Adrenal gland (tissue), 12 donors: ENCODE results near the gene SPRED2. TPM values are rescaled to one million over a fixed set of nuclear protein-coding genes. Genes with fewer than 3 reads are reported as not detected.

Experiments used
- DNase-seq, 7 donors: peaks; one replicate each; pipeline ENCODE4 v3.0.0-alpha.2; 2019 to 2020
- H3K27ac ChIP-seq, 5 donors: fragments of 200-600 bp; sonication (generic) in 4 of 5; 1 replicate in 3 of 5; 2 replicates in 2 of 5; pipeline versions ENCODE4 v1.5.1 to v1.8.0; 2016 to 2020; ENCODE audit warnings: mild to moderate bottlenecking in 1 of 5
- H3K27me3 ChIP-seq: fragments of 200-600 bp; 2 replicates; pipeline ENCODE4 v1.8.0; 2021
- H3K36me3 ChIP-seq, 2 donors: fragments of 200-600 bp; replicated peaks in 1 of 2; 1 replicate in 1 of 2; 2 replicates in 1 of 2; pipeline versions ENCODE4 v1.5.1 to v1.8.0; 2018 to 2022
- H3K4me1 ChIP-seq, 2 donors: fragments of 200-600 bp; replicated peaks in 1 of 2; 1 replicate in 1 of 2; 2 replicates in 1 of 2; pipeline versions ENCODE4 v1.5.1 to v1.8.0; 2018 to 2021
- H3K4me3 ChIP-seq, 4 donors: fragments of 200-600 bp; sonication (generic) in 3 of 4; one replicate each; pipeline ENCODE4 v1.5.1; 2016 to 2018
- H3K9me3 ChIP-seq, 3 donors: fragments of 200-600 bp; sonication (generic) in 1 of 3; replicated peaks in 1 of 3; 1 replicate in 2 of 3; 2 replicates in 1 of 3; pipeline versions ENCODE4 v1.5.1 to v1.8.0; 2016 to 2021
- POLR2A ChIP-seq, 2 donors: fragments of 450-650 bp; IDR thresholded peaks; one replicate each; pipeline ENCODE4 v1.6.1; 2017; ENCODE audit warnings: antibody characterized with exemption in 2 of 2, mild to moderate bottlenecking in 2 of 2, moderate library complexity in 1 of 2
- WGBS, 4 donors: extraction: QIAGEN DNeasy Blood & Tissue Kit in 2 of 4; methylation state at CpG; one replicate each; pipeline versions ENCODE4 v1.1.5 to v1.1.7; 2013 to 2017; 5-methylcytosine and 5-hydroxymethylcytosine counted together
- intact Hi-C, 2 donors: fragments of 100-400 bp; cut with DNase I; formaldehyde crosslinking; loops; one replicate each; pipeline versions ENCODE4 v1.14.1 to v1.15.0; 2022 to 2023
- polyA plus RNA-seq, 3 donors: library from polyadenylated mRNA; stranded (reverse); fragments of 200-250 nt in 2 of 3; fragments of 350-450 nt in 1 of 3; fragmentation: Illumina TruSeq in 1 of 3; extraction: RNeasy Lipid Tissue Mini Kit (QIAGEN cat#74804) in 1 of 3; gene quantifications; one replicate each; pipeline ENCODE4 v1.2.3, GENCODE V29; 2013 to 2014
- total RNA-seq, 9 donors: library from RNA; depleted of rRNA in 4 of 9; stranded (reverse); fragments of >200 nt in 4 of 9; fragments of 120-200 nt in 1 of 9; fragmentation: NEBNext Ultra II Directional in 1 of 9; extraction: Animal tissue kit (Norgen Biotek cat#: 25700) in 1 of 9; gene quantifications; one replicate each; pipeline versions ENCODE4 v1.1.0 to v1.2.4, GENCODE V29; 2013 to 2023
- TF ChIP-seq, protein P1 (sequence below), 6 experiments: fragments of 450-650 bp in 4 of 6; fragments of 200-600 bp in 2 of 6; sonication (generic) in 1 of 6; IDR thresholded peaks; 1 replicate in 5 of 6; 2 replicates in 1 of 6; pipeline versions ENCODE4 v1.5.1 to v1.8.0; 2016 to 2021; ENCODE audit warnings: antibody characterized with exemption in 6 of 6, mild to moderate bottlenecking in 2 of 6, moderate library complexity in 1 of 6
- donor health status: healthy with polysubstance abuse.
- donor health status: Bipolar disorder and iron deficiency.
- donor health status: DM: yes; HTN: yes; CAD: no.
- donor health status: DM: no; HTN: no; CAD: no.
- donor health status: DM: no; HTN: no; CAD: no.
- donor health status: DM: yes; HTN: yes; CAD: no.

SPRED2 gene
- total and polyA plus RNA-seq, 12 donors: 5.2 to 28.4 (median 16.0) TPM

DNA sequence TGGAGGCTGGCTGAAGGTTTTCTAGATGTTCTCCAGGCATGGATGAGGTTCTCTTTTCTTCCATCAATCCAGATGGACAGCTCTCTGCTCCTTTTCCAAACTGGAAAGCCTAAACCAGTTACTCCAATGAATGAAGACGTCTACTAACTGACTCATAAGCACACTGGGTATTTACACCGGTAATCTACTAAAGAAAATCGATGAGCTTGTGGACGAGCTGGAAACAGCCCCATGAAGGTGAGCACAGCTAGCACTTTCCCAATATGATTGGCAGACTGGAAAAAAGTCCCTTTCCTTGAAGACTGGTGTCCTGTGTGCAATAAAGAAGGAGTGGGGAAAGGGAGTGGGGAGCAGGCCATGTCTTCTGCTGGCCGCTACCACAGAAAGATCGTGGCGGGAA, 120.8 kb downstream of the SPRED2 start:
- no peak overlapping the region for H3K27ac ChIP-seq
- H3K9me3 ChIP-seq: no peaks in the 10 kb centered on the region
- peaks cover 0 to 33% of the 10 kb centered on the region in 2 donors for H3K36me3 ChIP-seq
- no peaks in the 10 kb centered on the region for H3K27me3 ChIP-seq
- 96 to 97% (median 97%) methylated on average over 7 of the region's 7 CpGs for WGBS, 4 donors
- no peak for TF ChIP-seq POLR2A (IDR thresholded peaks at IDR 0.05)
- TF ChIP-seq, protein P1, sequence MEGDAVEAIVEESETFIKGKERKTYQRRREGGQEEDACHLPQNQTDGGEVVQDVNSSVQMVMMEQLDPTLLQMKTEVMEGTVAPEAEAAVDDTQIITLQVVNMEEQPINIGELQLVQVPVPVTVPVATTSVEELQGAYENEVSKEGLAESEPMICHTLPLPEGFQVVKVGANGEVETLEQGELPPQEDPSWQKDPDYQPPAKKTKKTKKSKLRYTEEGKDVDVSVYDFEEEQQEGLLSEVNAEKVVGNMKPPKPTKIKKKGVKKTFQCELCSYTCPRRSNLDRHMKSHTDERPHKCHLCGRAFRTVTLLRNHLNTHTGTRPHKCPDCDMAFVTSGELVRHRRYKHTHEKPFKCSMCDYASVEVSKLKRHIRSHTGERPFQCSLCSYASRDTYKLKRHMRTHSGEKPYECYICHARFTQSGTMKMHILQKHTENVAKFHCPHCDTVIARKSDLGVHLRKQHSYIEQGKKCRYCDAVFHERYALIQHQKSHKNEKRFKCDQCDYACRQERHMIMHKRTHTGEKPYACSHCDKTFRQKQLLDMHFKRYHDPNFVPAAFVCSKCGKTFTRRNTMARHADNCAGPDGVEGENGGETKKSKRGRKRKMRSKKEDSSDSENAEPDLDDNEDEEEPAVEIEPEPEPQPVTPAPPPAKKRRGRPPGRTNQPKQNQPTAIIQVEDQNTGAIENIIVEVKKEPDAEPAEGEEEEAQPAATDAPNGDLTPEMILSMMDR (IDR thresholded peaks at IDR 0.05): no peak
- H3K4me1 ChIP-seq: peaks cover 0 to 7% of the 10 kb centered on the region in 2 donors
- intact Hi-C loops: no loop called here
- no peak for DNase-seq
- no peak overlapping the region for H3K4me3 ChIP-seq

DNA sequence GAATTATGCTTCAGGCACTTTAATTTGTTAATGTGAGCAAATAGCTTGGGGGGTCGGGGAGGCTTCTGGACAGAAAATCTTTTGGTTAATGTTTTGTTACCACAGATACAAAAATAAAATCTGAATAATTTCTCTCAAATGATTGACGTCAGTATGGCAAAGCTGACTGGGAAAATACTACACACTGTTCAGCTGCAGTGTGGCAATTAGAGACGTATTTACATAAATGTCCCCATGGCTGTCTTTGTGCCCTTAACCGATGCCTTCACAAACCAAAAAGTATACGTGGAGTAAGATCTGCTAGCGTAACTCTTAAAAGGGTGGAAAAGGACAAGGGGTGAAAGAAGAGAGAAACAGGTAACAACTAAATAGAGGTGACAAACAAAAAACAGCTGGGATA, 121.3 kb downstream of the SPRED2 start:
- 77 to 89% (median 80%) methylated on average over 6 of the region's 6 CpGs for WGBS, 4 donors
- Histone ChIP-seq H3K9me3 (no peaks in the 10 kb centered on the region), H3K4me1 (peaks cover 0 to 7% of the 10 kb centered on the region in 2 donors), H3K36me3 (peaks cover 0 to 27% of the 10 kb centered on the region in 2 donors), H3K27me3 (no peaks in the 10 kb centered on the region), H3K27ac (no peak overlapping the region), H3K4me3 (no peak overlapping the region)
- intact Hi-C loops: no loop called here
- TF ChIP-seq, protein P1 (IDR thresholded peaks at IDR 0.05): no peak
- no peak for TF ChIP-seq POLR2A (IDR thresholded peaks at IDR 0.05)
- DNase-seq: no peak

DNA sequence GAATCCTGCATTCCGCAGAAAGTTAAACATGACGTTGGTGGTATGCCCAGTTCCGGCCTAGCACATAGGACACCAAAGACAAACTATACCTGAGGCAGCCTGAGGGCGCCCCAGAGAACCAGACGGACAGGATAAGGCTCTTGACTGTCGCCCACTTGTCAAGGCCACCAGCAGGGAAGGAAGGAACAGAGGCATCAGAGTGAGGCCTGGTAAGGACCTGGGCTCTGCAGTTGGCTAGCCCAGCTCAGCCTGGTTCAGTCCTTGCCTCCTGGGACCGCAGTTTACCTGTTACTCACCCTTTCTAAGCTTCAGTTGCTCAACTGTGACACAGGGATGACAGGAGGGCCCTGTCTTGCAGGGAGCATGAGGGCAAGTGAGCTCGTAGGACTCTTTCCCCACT, 122.7 kb downstream of the SPRED2 start:
- Histone ChIP-seq H3K4me3 (no peak overlapping the region), H3K36me3 (peaks cover 0 to 25% of the 10 kb centered on the region in 2 donors), H3K4me1 (peaks cover 0 to 7% of the 10 kb centered on the region in 2 donors), H3K9me3 (no peaks in the 10 kb centered on the region), H3K27me3 (no peaks in the 10 kb centered on the region), H3K27ac (peak overlapping the region in 2 of 5 donors; percentile 39 to 75)
- intact Hi-C loops: no loop called here
- WGBS, 4 donors: 83 to 93% (median 85%) methylated on average over 7 to 8 of the region's 8 CpGs
- DNase-seq: no peak
- TF ChIP-seq, protein P1 (IDR thresholded peaks at IDR 0.05): no peak
- TF ChIP-seq POLR2A (IDR thresholded peaks at IDR 0.05): no peak

DNA sequence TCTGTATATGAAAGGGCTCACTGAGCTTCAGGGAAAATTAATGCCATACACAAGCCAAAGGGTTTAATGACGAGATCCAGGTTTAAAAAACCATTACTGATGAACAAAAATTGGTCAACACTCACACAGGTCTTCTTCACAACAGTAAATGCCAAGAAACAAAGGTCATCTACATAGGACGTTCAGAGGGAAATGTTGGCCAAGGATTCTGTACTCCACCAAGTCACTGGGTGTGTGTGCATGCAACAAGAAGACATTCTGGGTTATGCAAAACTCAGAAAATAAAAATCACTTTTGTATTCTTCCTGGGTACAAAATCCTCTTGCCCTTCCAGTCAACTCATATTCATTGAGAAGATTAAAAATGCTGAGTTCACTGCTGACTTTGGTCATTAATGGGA, 126.5 kb downstream of the SPRED2 start:
- Histone ChIP-seq H3K27ac (no peak overlapping the region), H3K36me3 (no peaks in the 10 kb centered on the region), H3K4me3 (no peak overlapping the region), H3K27me3 (no peaks in the 10 kb centered on the region), H3K4me1 (peaks cover 3 to 15% of the 10 kb centered on the region in 2 donors), H3K9me3 (no peaks in the 10 kb centered on the region)
- no peak for DNase-seq
- TF ChIP-seq, protein P1 (IDR thresholded peaks at IDR 0.05): no peak
- TF ChIP-seq POLR2A (IDR thresholded peaks at IDR 0.05): no peak
- 67 to 89% (median 80%) methylated on average over 2 of the region's 2 CpGs for WGBS, 4 donors
- intact Hi-C loops: no loop called here
